GM12891 (cell line): ENCODE measurements around the gene TJP2.

Source experiments
- PAX5 ChIP-seq: IDR thresholded peaks from 2 replicates; pipeline ENCODE4 v1.6.1; 2011; ENCODE audit warnings: low read length, moderate library complexity, mild to moderate bottlenecking; ENCODE audit not compliant: insufficient read depth, severe bottlenecking
- POLR2A ChIP-seq: IDR thresholded peaks from 2 replicates; pipeline ENCODE4 v1.6.1; 2011; ENCODE audit warnings: low read depth, low read length, control low read depth
- POLR2AphosphoS5 ChIP-seq: IDR thresholded peaks from 2 replicates; pipeline ENCODE4 v1.6.1; 2011; ENCODE audit warnings: low read depth, low read length, control low read depth
- SPI1 ChIP-seq: IDR thresholded peaks from 2 replicates; pipeline ENCODE4 v1.6.1; 2011; ENCODE audit warnings: low read depth, low read length, control low read depth
- TAF1 ChIP-seq: IDR thresholded peaks from 2 replicates; pipeline ENCODE4 v1.6.1; 2011; ENCODE audit warnings: low read depth, low read length, control low read depth

DNA sequence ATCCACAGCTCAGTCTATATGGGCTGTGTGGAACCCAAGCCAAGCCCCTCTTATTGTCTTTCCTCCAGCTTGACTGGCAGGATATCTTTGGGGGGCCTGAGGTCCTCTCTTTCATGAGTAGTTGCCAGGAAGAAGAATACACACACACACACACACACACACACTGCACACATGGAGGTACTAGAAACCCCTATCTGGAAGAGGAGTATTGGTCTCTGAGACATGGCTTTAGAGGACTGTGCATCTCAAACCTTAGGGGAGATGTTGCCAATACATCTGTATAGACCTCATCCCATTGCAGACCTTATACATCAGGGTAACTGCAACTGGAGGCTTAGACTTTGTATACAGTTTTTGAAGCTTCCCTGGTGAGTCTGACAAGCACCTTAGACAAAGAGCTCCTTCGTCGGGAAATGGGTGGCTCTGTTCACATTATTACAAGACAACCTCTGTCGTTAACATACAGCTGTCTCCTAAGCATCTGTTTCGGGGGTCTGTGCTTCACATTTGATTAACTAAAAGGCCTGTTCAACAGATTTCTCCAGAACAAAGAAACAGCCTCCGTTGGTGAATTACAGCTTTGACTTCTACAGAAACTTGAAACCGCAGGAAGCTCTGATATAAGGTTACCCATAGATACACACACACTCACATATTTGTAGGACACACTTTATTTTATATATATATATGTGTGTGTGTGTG lies 145.4 kb downstream of the TJP2 start:
- TF ChIP-seq SPI1: no peak
- no peak for TF ChIP-seq POLR2AphosphoS5
- no peak for TF ChIP-seq POLR2A
- TF ChIP-seq TAF1: no peak
- no peak for TF ChIP-seq PAX5
